Neural crest cell (in vitro differentiated cells): ENCODE results near the gene GNA14. TPM values are rescaled to one million over a fixed set of nuclear protein-coding genes. Genes with fewer than 3 reads are reported as not detected.

Experiments used
- DNase-seq: peaks from one replicate; pipeline ENCODE4 v3.0.0; 2021; ENCODE audit warnings: low read depth, mixed read lengths, low spot score
- H3K27ac Mint-ChIP-seq: one replicate; pipeline ENCODE4 v1.8.0; 2021; ENCODE audit warnings: mild to moderate bottlenecking, mixed read lengths; ENCODE audit not compliant: unreplicated experiment
- H3K27me3 Mint-ChIP-seq: 2 replicates; pipeline ENCODE4 v1.8.0; 2021; ENCODE audit warnings: low read depth, mild to moderate bottlenecking, mixed read lengths
- H3K36me3 Mint-ChIP-seq: 2 replicates; pipeline ENCODE4 v1.8.0; 2021; ENCODE audit warnings: low read depth, mild to moderate bottlenecking, mixed read lengths
- H3K4me1 Mint-ChIP-seq: 2 replicates; pipeline ENCODE4 v1.8.0; 2021; ENCODE audit warnings: mixed read lengths
- H3K4me3 Mint-ChIP-seq: one replicate; pipeline ENCODE4 v1.8.0; 2021; ENCODE audit warnings: mild to moderate bottlenecking, mixed read lengths
- H3K9me3 Mint-ChIP-seq: 2 replicates; pipeline ENCODE4 v1.8.0; 2021; ENCODE audit warnings: mixed read lengths
- total RNA-seq: library from RNA; stranded (reverse); gene quantifications from 2 replicates; pipeline ENCODE4 v1.2.1, GENCODE V29; 2021
- TF ChIP-seq, protein P1 (sequence below): fragments of 200-600 bp; sonication (generic); conservative IDR thresholded peaks from 2 replicates; pipeline ENCODE4 v1.5.0; 2021; ENCODE audit warnings: antibody characterized with exemption, mild to moderate bottlenecking

Gene GNA14
- total RNA-seq, 1 donor from 2014 or later, result not detected

DNA sequence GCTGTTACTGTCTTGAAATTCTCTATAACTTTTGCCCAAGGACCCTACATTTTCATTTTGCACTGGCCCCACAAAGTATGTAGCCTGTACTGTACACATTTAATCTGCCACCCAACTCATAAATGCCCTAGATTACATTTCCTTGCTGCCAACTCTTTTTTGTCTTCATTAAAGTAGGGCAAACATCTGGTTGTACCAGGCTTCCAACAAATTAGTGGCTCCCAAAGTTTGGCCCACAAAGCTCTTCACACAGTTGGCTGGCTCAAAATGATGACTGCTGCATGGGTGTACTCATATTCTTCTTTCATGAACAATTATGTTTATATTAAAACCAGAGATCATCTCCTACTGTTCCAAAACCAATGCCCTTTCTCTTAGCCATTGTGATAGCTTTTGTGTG, 45.3 kb downstream of the GNA14 start:
- Mint-ChIP-seq H3K27me3 (no peaks in the 10 kb centered on the region), H3K36me3 (no peaks in the 10 kb centered on the region), H3K27ac (no peak overlapping the region), H3K4me1 (no peaks in the 10 kb centered on the region), H3K9me3 (no peaks in the 10 kb centered on the region), H3K4me3 (no peak overlapping the region)
- no peak for DNase-seq
- TF ChIP-seq, protein P1, sequence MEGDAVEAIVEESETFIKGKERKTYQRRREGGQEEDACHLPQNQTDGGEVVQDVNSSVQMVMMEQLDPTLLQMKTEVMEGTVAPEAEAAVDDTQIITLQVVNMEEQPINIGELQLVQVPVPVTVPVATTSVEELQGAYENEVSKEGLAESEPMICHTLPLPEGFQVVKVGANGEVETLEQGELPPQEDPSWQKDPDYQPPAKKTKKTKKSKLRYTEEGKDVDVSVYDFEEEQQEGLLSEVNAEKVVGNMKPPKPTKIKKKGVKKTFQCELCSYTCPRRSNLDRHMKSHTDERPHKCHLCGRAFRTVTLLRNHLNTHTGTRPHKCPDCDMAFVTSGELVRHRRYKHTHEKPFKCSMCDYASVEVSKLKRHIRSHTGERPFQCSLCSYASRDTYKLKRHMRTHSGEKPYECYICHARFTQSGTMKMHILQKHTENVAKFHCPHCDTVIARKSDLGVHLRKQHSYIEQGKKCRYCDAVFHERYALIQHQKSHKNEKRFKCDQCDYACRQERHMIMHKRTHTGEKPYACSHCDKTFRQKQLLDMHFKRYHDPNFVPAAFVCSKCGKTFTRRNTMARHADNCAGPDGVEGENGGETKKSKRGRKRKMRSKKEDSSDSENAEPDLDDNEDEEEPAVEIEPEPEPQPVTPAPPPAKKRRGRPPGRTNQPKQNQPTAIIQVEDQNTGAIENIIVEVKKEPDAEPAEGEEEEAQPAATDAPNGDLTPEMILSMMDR, result no peak

DNA sequence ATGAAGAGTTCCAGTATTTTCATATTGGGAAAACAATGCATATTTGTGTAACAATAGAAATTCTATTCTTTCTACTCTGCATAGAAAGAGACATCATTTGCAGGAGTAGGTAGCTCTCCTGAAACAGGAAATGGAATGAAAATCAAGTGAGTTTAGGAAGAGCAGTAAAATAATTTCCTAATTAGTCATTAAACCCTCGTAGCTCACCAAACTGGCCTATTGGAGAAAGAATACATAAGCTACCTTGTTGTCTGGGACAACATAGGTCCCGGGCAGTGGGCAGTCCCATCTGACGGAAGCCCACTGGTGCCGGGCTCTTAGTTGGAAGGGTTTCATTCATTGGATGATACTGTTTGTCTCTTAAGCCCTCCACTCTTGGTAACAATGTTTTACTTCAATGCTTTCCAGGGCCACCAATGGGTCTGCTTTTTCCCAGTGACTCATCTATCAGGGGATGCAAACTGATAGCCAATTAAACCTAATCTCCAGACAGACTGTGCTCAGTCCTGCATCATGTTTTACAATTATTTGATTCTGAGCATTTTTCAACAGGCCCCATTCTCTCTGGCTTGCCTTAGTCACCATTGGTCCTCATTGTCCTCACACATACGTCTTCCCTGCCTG, 46.5 kb downstream of the GNA14 start:
- Mint-ChIP-seq H3K4me1 (no peaks in the 10 kb centered on the region), H3K27me3 (no peaks in the 10 kb centered on the region), H3K36me3 (no peaks in the 10 kb centered on the region), H3K9me3 (no peaks in the 10 kb centered on the region), H3K4me3 (no peak overlapping the region), H3K27ac (no peak overlapping the region)
- TF ChIP-seq, protein P1, result no peak
- DNase-seq, result no peak

DNA sequence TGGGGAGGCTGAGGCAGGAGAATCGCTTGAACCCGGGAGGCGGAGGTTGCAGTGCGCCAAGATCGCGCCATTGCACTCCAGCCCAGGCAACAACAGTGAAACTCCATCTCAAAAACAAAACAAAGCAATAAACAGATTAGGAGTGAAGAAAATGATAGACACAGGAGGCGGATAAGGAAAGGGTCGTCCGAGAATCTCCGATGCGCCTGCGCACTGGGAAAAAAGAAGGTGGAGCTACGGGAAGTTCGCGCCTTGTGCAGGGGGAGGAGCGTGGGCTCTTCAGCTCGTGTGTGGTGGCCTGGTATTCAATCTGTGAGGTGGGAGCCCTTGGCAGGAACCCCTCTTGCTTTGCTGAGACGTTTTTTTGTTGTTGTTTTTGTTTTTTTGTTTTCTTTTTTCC, 47.3 kb downstream of the GNA14 start:
- no peak for DNase-seq
- Mint-ChIP-seq H3K9me3 (no peaks in the 10 kb centered on the region), H3K4me1 (no peaks in the 10 kb centered on the region), H3K27ac (no peak overlapping the region), H3K36me3 (no peaks in the 10 kb centered on the region), H3K27me3 (no peaks in the 10 kb centered on the region), H3K4me3 (no peak overlapping the region)
- TF ChIP-seq, protein P1, result no peak

DNA sequence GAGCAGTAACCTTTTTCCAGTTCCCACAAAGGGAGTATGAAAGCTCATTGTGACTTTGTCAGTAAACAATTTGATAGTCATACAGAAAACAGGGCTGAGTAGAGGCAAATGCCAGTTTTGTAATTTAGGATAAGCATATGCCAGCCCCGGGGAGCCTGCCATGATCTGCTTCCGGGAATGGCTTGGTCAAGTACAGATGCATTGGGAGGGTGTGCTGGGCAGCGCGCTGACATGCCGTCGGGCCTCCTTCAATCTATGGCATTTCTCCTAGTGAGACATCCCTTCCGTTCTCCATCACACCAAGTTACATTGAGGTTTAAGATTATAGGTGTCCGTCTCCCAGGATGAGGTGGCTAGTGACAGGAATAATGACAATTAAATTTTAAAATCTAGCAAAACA, 48.6 kb downstream of the GNA14 start:
- TF ChIP-seq, protein P1, result no peak
- H3K4me1 Mint-ChIP-seq, result no peaks in the 10 kb centered on the region
- H3K9me3 Mint-ChIP-seq, result no peaks in the 10 kb centered on the region
- no peak overlapping the region for H3K4me3 Mint-ChIP-seq
- H3K27me3 Mint-ChIP-seq, result no peaks in the 10 kb centered on the region
- H3K27ac Mint-ChIP-seq, result no peak overlapping the region
- DNase-seq, result no peak
- H3K36me3 Mint-ChIP-seq, result no peaks in the 10 kb centered on the region

DNA sequence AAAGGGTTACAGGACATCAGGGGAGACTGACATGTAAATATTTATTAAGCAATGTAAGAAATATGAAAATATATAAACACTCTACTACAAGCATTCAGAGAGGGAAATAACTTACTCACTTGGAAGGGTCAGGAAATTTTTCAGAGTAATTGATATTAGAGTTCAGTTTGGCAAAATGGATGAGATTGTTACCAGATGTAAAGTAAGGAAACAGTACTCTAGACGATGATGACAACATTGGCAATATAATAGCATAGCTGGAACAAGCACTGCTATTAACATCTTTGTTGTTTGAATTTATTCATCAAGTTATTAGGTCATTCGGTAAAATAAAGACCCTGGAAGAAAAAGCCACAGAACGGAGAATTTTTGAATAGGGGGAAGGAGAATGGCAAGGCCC, 49.1 kb downstream of the GNA14 start:
- Mint-ChIP-seq H3K27ac (no peak overlapping the region), H3K36me3 (no peaks in the 10 kb centered on the region), H3K27me3 (no peaks in the 10 kb centered on the region), H3K9me3 (no peaks in the 10 kb centered on the region), H3K4me1 (no peaks in the 10 kb centered on the region), H3K4me3 (no peak overlapping the region)
- TF ChIP-seq, protein P1, result no peak
- no peak for DNase-seq
